Medulla oblongata (tissue), 1 donor: ENCODE measurements around the gene CALHM2.
"Not testable (repeated sequence)": the region's sequence is repeated elsewhere in the genome, so short reads cannot be mapped to it uniquely, and the experiment has no call there.

Experiments
- DNase-seq: peaks from one replicate; pipeline ENCODE4 v3.0.0-alpha.2; 2015; ENCODE audit errors: extremely low spot score

The CALHM2 gene, protein sequence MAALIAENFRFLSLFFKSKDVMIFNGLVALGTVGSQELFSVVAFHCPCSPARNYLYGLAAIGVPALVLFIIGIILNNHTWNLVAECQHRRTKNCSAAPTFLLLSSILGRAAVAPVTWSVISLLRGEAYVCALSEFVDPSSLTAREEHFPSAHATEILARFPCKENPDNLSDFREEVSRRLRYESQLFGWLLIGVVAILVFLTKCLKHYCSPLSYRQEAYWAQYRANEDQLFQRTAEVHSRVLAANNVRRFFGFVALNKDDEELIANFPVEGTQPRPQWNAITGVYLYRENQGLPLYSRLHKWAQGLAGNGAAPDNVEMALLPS

DNA sequence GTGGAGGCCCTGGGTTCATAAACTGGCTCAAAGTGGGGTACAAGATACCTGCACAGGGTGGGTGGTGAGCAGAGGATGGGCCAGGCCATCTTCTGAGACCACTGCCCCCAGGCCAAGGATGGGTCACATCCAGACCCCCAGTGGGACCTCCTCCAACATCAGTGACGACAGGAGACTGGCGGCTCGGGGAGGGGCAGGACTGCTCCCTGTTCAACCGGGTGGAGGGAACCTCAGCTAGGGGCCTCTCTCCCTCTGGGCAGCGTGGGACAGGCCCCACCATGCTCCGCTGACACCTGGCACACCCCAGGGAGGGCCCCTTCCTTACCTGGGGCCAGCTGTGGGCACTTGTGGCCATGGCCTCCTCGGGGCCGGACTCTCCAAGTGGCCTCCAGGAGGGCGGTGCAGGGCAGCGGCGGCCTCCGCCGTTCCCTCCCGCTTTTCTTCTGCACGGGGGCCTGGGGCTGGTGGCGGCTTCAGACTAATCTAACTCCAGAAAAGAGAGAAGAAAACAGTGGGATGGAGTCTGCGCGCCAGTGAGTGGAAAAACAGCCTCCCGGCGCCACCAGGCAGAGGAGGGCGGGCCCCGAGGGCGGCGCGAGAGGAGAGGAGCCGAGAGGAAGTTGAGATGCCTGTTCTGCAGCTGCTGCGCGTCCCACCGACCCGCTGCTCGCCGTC is at the start of gene CALHM2:
TSS of gene CALHM2 (minus strand) at position 540 of the 675 bp plus-strand sequence. CDS start 2,429 bp downstream, outside the sequence.
- peak; percentile 46 for DNase-seq

DNA sequence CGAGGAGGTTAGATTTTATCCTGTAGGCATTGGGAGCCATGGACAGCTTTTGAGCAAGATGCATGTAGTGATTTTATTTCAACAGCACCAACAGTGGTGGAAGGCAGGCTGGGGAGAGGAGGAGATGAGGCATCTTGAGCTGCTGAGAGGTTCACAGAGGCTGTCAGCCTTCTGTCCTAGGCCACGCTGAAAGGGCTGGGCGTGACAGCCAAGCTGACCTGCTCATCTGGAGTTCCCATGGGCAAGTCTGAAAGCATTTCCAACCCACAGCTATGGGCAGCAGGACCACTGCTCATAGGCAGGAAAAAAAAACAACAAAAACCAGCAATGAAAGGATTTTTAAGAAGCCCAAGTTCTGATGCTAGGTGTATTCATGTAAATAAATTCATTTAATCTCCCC is 49.0 kb upstream of the CALHM2 start:
- DNase-seq = no peak

DNA sequence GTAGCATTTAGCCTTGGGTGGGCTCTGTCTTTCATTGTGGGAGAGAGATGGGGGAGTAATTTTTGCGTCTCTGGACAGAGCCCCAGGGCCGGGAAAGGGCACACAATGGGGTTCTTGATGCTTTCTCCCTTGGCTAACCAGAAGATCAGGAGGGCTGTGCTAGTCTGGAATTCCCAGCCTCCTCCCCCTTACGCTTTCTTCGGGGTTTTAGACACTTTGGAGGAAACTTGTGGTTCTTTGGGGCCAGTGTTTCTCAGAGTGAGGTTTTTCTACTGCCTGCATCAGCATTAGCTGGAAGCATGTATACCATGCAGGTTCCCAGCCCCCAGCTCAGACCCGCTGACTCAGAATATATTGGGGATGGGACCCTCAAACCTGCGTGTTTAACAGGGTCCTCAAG is 48.3 kb upstream of the CALHM2 start:
- DNase-seq = no peak

DNA sequence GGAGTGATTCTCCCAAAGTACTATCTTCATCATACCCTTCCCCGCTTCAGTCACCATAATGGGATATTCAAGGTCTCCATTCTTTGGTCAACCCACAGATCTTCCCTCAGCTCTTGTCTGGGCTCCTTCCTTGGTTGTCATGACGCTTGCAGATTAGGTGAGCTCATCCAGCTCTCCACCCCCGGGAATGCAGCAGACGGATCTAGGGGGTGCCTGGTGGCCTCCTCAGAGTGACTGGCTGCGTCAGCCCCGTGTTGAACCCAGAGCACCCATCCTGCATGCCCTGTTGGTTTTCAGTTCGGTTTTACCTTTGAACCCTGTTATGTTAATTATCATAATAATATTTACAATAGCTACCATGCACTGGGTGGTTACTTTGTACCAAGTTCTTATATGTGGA is 47.7 kb upstream of the CALHM2 start:
- DNase-seq = no peak

DNA sequence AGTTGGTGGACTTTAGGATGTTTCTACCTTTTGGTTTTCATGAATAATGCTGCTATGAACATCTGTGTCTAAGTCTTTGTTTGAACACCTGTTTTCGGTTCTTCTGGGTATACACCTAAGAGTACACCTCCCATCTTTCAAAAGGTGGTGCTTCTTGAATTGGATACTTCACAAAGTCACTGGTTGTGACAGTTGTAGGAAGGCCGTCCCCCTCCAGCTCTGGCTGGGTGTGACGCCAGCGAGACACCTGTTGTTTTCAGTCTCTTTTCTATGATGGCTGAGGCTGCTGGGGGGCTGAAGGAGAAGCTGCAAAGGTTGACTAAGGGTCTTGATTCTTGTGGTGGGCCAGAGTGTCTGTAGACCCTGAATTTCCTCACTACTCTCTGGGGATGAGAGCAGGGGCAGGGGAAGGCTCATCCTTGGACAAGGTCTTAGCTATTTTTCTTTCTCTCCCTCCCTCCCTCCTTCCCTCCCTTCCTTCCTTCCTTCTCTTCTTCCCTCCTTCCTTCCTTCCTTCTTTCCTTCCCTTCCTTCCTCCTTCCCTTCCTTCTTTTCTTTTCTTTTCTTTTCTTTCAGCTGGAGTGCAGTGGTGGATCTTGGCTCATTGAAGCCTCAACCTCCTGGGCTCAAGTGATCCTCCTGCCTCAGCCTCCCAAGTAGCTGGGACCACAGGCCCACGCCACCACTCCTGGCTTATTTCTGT is 46.9 kb upstream of the CALHM2 start:
- no peak for DNase-seq

DNA sequence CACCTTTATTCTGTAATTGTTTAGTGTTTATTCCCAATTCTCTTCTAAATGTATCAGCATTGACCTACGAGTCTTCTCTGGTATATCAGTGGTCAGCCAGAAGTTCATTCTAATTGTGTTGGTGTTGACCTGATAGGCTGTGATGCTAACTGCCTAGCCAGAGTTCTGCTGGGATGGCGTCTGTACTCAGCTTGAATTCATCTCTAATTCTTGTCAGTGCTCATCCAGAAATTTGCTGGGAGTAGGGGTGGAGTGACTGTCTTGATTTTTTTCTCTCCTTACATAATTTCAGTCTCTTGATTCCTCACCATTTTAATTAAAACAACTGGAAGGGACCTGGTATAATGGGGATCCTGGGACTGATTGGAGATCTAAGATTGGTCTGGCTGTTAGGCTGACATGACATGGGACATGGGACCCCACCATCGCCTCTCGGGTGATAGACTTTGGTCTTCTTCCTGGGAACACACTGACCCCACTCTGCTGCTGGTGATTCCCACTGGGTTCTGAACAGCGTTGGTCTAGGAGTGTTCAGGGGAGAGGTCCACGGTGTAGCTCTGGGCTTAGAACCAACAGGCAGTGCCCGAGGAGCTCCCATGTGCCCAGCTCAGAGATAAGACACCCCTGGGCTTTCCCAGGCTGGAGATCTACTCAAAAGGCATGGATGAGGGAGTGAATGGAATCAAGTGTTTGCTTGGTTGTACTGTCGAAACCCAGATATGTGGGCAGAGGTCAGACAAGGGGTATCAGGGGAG is 45.2 kb upstream of the CALHM2 start:
- no peak for DNase-seq

DNA sequence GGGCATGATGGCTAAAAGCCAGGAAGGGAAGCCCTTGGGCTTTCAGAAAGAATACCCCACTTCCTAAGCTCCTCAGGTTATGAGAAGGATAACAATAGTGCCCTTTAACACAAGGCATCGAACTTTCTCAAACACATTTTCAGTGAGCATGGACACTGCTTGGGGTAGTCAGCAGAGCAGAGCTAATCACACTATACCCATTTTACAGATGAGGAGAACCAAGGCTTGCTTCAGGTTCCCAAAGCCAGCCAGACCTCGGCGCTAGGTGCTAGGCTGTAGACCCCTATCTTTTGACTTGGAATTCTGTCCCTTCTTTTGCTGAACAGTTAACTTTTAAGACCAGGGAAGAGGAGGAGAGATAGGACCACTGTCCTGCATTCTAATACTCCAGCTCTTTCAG is 43.2 kb upstream of the CALHM2 start:
- DNase-seq = no peak

DNA sequence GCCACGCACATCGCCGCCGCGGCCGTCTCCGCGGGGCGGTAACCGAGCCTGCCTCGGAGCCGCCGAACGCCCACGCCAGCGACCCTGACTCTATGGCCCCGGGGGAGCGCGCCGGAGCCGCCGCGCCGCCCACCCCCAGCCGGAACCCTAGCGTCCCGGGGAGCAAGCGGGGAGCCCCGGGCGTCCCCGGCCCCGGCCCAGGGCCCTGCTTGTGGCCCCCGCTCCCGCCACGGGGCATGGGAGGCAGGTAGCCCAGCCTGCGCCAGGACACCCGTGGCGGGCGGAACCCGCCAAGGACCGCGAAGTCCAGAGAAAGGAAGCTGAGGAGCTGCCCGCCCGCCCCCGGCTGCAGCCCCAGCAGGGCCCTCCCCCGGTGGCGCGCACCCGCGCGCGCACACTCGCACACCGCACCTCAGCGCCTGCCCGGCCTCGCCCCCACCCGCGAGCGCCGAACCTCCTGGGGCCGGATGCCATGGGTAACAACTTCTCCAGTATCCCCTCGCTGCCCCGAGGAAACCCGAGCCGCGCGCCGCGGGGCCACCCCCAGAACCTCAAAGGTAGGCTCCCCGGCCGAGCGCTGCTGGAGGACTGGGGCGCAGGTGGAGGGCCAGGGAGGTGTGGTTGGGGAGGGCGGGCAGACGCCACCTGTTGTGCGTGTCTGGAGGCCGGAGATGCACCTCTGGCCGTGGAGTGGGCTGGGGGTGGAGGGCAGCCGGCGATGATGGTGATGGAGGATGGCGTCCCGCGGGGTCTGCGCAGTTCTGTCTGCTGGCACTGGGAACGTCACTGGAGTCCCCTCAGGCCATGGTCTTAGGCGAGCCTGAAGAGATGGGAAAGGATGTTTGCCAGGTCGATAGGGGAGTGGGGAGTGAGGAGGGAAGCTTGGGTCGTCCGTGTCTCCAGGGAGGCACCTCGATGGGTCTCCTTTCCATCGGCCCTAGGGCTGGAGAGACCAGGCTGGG is 42.0 kb upstream of the CALHM2 start:
- no peak for DNase-seq

DNA sequence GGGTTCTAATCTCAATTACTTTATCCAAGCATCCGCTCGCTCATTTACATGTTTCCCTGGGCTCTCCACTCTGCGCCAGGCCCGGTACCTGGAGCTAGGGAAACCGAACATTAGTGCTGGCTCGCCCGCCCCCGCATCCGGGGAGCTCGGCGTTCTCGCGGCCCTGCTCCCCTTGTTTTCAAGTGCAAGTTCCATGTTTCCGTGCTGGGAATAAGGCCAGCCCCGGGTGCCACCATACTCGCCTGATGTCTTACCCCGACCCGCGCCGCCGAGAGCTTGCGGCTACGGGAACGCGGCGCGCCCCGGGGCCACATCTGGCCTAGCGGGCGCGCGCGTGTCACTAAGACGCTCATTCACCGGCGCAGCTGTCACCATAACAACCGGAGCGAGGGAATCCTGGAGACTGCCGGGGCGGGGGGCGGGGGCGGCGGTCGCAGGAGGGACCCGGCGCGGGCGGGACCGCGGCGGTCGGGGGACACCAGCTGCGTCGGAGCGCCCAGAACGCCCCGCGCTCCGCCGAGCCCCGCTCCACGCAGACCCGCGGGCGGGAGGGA is 41.3 kb upstream of the CALHM2 start, which contains the start of gene NEURL1:
TSS of gene NEURL1 (plus strand) at position 344 of the 554 bp plus-strand sequence. CDS start 683 bp downstream, outside the sequence.
- no peak for DNase-seq

DNA sequence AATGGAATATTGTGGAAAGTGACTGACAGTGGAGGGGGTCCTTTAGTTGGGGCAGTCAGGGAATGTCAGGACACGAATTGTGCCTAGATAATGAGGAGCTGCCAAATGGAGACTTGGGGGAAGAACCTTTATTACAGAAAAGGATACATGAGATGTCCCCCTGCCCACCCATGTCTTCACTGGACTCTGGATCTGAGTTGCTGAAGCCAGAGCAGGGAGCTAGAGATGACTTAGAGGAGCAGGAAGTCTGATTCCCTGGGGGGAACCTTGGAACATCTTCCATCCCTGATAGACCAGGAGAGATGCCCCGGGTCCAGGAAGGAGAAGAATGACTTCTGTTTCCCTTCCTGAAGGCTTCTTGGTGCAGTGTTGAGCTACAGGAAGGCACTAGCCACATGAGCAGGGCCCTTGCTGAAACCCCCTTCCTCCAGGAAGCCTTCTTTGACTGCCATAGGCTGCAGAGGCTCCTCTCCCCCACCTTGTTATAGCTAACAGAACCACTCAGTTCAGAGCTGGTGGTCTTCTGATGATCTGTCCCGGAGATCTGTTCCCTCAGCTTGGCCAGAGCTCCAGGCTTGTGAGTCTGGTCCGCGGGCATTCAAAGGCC is 40.6 kb upstream of the CALHM2 start:
- DNase-seq = no peak

DNA sequence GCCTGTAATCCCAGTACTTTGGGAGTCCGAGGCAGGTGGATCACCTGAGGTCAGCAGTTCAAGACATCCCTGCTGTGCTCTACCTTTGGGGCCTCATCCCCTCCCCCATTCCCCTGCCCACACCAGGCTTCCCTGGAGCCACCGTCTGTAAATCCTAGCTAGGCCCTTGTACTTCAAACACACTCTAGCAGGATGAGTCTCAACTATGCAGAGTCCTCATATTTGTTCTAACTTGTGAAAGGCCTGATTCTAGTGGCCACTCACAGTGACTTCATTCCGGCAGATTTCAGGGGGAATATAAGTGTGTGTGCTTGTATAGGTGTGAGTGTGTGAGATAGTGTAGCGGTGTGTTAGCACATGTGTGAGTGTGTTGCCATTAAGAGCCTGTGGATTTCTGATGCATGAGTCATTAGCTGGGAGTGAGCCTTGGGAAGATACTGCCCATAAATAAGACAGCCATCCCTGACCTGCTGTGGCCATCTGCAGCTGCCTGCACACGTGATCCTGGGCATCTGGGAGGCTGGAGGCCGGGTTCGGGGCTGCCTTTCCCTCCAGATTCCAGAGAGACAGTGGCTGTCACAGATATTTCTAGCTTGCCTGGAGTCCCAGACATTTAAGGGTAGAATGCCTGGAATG is 39.7 kb upstream of the CALHM2 start:
- no peak for DNase-seq

DNA sequence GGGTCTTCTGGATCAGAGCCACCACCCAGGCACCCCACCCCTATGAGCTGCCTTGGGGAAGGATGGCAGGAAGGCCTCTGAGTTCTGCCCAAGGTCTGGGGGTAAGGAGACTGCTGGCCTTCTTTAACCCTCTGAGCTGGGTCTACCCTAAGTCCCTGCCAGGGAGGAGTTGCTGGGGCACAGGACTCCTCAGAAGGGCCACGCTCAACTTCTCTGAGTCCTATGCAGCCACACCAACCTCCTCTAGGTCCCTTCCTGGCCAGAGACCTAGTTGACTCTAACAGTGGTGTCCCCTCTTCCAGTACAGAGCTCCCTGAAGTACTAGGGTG is 38.8 kb upstream of the CALHM2 start:
- DNase-seq = no peak

DNA sequence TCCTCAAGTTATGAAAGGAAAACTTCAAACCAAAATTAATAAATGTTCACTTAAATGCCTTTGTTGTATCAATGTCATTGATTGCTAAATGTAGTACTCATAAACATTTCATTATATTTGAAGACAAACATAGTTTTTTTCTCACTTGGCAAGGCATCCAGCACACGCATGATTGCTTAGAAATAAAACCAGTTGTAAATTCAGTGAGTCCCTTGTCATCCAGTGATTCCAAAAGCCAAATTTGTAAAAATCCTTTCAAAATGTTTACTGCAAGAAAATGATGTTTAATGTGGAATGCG is 35.2 kb upstream of the CALHM2 start:
- DNase-seq = no peak

DNA sequence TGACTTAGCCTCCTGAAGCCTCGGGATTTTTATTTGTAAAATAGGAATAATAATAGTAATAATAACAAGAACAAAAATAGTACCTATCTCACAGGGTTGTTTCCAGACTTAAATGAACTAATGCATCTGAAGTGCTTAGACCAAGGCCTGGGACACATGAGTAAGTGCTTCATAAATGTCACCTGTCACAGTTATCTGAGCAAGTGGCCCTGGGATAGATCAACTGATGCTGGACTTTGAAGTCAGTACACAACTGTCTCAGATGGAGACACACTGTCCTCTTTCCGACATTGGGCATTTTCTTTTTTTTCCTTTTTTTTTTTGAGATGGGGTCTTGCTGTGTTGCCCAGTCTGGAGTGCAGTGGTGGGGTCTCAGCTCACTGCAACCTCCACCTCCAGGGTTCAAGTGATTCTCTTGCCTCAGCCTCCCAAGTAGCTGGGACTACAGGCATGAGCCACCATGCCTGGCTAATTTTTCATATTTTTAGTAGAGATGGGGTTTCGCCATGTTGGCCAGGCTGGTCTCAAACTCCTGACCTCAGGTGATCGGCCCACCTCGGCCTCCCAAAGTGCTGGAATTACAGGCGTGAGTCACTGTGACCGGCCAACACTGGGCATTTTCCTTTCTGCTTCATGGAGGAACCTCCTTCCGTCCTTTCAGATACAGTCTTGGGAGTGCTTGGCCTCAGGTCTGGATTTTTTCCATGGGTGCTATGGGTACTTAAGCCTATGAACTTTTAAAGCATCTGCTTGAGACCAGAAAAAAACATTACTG is 34.7 kb upstream of the CALHM2 start:
- DNase-seq = not testable (repeated sequence)

DNA sequence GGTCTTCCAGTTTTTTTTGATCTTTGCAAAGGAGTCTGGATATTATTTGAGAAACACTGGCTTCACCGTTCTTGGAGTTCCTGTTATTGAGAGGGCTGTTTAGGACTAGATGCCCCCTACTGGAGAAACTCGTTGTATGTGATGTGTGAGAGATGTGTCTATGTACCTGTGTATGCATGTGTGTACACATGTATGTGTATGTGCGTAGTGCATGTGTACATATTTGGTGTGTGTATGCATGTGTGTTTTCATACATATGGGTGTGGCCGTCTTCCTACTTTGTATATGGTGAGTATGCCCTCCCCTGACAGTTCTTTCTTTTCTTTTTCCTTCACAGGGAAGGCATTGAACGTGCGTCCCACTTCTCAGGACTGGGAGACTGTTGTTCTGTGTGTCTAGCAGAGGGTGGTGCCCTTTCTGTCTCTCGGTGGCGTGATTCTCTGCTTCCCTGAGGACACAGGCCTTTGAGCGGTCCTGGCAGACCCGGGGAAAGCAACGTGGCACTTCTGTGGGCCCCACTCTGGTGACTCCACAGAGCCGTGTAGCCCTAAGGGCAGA is 29.9 kb upstream of the CALHM2 start:
- peak; percentile 61 for DNase-seq

DNA sequence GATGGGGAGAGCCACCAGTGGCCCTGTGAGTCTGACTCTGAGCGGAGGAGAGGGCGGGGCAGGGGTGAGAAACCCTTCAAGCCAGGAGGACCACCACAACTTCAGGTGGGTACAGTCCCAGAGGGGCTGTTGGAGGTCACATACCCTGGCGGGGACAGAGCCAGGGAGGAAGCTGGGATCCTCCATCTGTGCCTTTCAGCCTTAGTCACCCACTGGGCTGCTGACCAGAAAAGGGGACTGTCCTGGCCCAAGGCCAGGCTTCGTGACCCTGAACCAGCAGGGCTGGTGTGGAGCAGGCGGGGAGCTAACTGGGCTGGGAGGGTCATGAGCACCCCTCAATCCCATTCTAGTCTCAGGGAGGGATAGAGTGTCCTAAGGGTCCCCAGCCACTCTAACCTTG is 28.4 kb upstream of the CALHM2 start:
- DNase-seq = no peak

DNA sequence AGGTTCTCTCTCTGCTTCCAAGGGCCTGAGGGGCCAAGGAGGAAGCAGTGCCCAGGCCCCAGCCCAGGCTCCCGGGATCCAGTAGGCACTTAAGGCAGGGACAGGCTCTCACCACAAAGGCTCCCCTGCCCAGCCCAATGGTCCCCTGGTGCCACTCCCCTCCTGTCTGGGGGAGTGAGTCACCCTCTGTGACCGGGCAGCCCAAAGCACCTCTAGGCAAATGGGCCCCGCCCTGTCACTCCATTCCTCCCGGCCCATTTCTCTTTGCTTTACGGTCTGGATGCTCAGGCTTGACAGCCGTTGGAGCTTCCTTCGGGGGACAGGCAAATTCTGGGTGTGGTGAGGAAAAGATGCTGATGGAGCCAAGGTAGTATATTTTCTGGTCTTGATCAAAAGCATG is 27.0 kb upstream of the CALHM2 start, which contains the start of gene CALHM3:
TSS of gene CALHM3 (minus strand) at position 106 of the 400 bp plus-strand sequence. CDS start 208 bp downstream, outside the sequence.
- no peak for DNase-seq

DNA sequence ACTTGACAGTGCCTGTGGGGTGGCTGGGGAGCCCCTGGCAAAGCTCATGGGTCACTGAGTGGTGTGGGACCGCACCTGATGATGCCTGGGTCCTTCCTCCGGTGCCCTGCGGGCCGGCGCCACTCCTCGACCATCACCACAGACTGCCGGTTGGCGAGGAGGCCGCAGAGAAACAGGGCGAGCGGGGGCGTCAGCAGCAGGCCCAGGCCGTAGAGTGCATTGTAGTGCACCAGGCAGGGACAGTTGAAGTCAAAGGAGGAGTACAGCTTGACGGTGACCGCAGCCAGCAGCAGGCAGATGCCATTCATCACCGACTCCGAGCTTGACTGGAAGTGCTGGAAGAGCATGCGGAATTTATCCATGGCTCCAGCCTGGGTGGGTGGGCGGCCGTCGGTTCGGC is 26.5 kb upstream of the CALHM2 start:
- no peak for DNase-seq
